Measurements from ENCODE around the gene WTIP.
"Not testable (repeated sequence)": the region's sequence is repeated elsewhere in the genome, so short reads cannot be mapped to it uniquely, and the experiment has no call there.

The WTIP gene

GRCh38 chr19:34457446-34457845 is 24.1 kb upstream of the WTIP start:
- DNase-seq (ENCODE audit: insufficient read length, low spot score) (peak; percentile 42), FAIRE-seq (peak; percentile 44)
- TF ChIP-seq, protein P1, sequence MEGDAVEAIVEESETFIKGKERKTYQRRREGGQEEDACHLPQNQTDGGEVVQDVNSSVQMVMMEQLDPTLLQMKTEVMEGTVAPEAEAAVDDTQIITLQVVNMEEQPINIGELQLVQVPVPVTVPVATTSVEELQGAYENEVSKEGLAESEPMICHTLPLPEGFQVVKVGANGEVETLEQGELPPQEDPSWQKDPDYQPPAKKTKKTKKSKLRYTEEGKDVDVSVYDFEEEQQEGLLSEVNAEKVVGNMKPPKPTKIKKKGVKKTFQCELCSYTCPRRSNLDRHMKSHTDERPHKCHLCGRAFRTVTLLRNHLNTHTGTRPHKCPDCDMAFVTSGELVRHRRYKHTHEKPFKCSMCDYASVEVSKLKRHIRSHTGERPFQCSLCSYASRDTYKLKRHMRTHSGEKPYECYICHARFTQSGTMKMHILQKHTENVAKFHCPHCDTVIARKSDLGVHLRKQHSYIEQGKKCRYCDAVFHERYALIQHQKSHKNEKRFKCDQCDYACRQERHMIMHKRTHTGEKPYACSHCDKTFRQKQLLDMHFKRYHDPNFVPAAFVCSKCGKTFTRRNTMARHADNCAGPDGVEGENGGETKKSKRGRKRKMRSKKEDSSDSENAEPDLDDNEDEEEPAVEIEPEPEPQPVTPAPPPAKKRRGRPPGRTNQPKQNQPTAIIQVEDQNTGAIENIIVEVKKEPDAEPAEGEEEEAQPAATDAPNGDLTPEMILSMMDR (IDR thresholded peaks at IDR 0.05; ENCODE audit: insufficient read depth, missing control alignments): no peak

DNA sequence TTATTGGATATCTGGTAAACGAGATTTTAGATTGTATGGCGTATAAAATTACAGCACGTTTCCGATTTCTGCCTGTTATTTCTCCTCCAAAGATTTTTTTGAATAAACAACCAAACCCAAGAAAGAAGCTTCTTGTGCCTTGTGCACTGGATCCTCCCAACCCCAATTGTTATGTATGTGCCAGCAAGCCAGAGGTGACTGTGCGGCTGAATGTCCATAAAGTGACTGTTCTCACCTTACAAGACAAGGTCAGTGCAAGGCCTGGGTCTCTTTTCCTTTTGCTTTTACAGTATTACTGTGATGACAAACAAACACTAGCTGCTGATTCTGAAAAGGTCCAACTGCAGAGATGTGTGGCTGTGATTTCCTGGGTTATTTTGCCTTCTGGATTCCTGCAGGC is 22.9 kb upstream of the WTIP start:
- no peak for DNase-seq (ENCODE audit: insufficient read length, low spot score)
- FAIRE-seq: no peak
- TF ChIP-seq, protein P1 (IDR thresholded peaks at IDR 0.05; ENCODE audit: insufficient read depth, missing control alignments): no peak

DNA sequence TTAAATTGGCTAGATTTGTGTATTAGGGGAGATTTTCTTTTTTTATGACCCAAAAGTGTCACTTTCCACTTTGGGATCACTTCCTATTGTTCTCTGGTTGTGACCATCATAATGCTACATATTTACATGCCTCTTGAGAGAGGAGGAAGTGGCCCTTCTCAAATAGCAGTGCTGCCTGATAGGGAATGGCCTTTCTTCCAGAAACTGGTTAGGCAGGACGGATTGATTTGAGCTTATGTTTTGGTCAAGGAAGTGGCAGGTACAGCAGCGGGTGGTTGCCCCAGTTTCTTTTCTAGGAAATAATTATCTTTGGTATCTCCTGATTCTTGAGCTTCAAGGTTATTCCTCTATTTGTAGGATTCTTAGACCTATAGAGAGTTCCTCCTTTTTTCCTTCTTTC is 21.9 kb upstream of the WTIP start:
- no peak for DNase-seq (ENCODE audit: insufficient read length, low spot score)
- no peak for FAIRE-seq
- TF ChIP-seq, protein P1 (IDR thresholded peaks at IDR 0.05; ENCODE audit: insufficient read depth, missing control alignments): no peak

DNA sequence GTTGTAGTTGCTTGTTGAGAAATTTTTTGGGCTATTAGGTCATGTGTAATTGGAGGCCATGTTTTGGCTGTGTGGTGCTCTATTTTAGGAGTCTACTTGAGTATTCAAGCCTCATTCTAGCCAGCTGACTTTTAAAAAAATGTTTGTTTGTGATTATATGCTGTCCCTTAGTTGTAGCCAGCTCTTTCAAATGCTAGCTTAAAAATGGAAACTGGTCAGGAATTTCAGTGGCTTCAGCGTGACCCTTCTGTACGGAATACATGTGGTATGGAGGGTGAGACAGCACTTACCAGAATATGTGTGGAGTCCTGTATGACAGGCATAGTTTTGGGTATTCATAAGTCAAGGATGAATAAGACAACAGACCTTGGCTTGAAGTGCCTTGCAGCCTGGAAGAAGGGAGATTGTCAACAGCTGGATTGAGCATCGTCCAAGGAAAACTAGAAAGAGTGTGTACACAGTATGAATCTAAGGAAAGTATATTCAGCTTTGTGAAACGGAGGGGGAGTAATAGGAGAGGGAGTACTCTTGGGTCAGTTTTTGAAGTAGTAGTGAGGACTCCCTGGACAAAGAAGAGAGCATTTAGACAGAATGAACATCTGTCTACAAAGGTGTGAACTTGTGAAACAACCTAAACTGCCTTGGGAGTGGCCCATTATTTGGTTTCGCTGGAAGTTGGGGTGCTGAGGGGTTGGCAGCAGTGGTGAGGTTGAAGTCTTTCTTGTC is 20.0 kb upstream of the WTIP start:
- TF ChIP-seq, protein P1 (IDR thresholded peaks at IDR 0.05; ENCODE audit: insufficient read depth, missing control alignments): no peak
- DNase-seq (ENCODE audit: insufficient read length, low spot score) (no peak), FAIRE-seq (no peak)

GRCh38 chr19:34464785-34465184 is 16.8 kb upstream of the WTIP start:
- FAIRE-seq; DNase-seq (ENCODE audit: insufficient read length, low spot score): not testable (repeated sequence)

DNA sequence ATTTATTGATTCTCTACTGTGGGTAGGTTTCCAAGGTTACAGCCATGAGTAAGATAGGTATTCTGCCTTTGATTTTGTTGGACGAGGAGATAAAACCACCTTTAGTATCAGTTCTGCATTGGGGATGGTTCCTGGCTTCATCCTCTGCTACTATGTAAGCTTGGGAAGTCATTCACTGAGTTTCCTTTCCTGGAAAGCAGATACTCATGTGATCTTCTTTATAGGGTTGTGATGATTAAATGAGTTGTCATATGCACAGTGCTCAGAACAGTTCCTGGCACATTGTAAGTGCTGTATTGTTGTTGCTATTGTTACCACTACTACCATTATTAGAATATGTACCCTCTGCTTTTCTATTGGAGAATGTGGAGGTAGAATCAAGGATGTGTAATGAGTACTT is 13.1 kb upstream of the WTIP start:
- no peak for DNase-seq (ENCODE audit: insufficient read length, low spot score)
- TF ChIP-seq, protein P1 (IDR thresholded peaks at IDR 0.05; ENCODE audit: insufficient read depth, missing control alignments): no peak

GRCh38 chr19:34469026-34469425 is 12.5 kb upstream of the WTIP start:
- not testable (repeated sequence) for FAIRE-seq; DNase-seq (ENCODE audit: insufficient read length, low spot score)

More for the DNA sequence above, 13.1 kb upstream of the WTIP start:
- no peak for FAIRE-seq

GRCh38 chr19:34471906-34472700 is 9.5 kb upstream of the WTIP start:
- TF ChIP-seq, protein P1 (IDR thresholded peaks at IDR 0.05; ENCODE audit: insufficient read depth, missing control alignments): no peak
- no peak for DNase-seq (ENCODE audit: insufficient read length, low spot score)
- no peak for FAIRE-seq

Data from D721Med (cell line).